SH-SY5Y (cell line): ENCODE measurements around the gene LDB2.
A peak's percentile ranks its signal among the peaks of the same experiment; 100 is the strongest.

Source experiments
- GATA2 ChIP-seq: IDR thresholded peaks from 2 replicates; pipeline ENCODE4 v1.6.1; 2011; ENCODE audit warnings: mild to moderate bottlenecking, low read depth, low read length
- GATA3 ChIP-seq: IDR thresholded peaks from 2 replicates; pipeline ENCODE4 v1.6.1; 2011; ENCODE audit warnings: low read depth, mild to moderate bottlenecking, low read length, moderate library complexity

The LDB2 gene

GRCh38 chr4:16779028-16779675, 119.3 kb downstream of the LDB2 start:
- TF ChIP-seq GATA3 (no peak), GATA2 (no peak)

GRCh38 chr4:16777726-16778125, 120.7 kb downstream of the LDB2 start:
- TF ChIP-seq GATA2 (no peak), GATA3 (no peak)

- no peak for TF ChIP-seq GATA3
These were observed 122.9 kb downstream of the LDB2 start for GRCh38 chr4:16775411-16776154.

- TF ChIP-seq GATA2 (no peak), GATA3 (no peak)
These were observed 126.0 kb downstream of the LDB2 start for GRCh38 chr4:16772366-16772850.

GRCh38 chr4:16770710-16771285, 127.6 kb downstream of the LDB2 start:
- TF ChIP-seq GATA2 (no peak), GATA3 (no peak)

- TF ChIP-seq GATA2 (no peak), GATA3 (no peak)
These were observed 130.6 kb downstream of the LDB2 start for GRCh38 chr4:16767861-16768260.

- TF ChIP-seq GATA3 = no peak
- TF ChIP-seq GATA2 = no peak
These were observed 131.2 kb downstream of the LDB2 start for GRCh38 chr4:16767251-16767650.

GRCh38 chr4:16765546-16765945, 132.9 kb downstream of the LDB2 start:
- TF ChIP-seq GATA2 (no peak), GATA3 (no peak)

GRCh38 chr4:16764622-16765021, 133.8 kb downstream of the LDB2 start:
- TF ChIP-seq GATA2 (no peak), GATA3 (no peak)

- TF ChIP-seq GATA3 (no peak), GATA2 (no peak)
These were observed 137.7 kb downstream of the LDB2 start for GRCh38 chr4:16760617-16761363.

- no peak for TF ChIP-seq GATA2
- no peak for TF ChIP-seq GATA3
These were observed 138.4 kb downstream of the LDB2 start for GRCh38 chr4:16759931-16760582.

- no peak for TF ChIP-seq GATA2
- no peak for TF ChIP-seq GATA3
These were observed 139.6 kb downstream of the LDB2 start for GRCh38 chr4:16758816-16759215.

- TF ChIP-seq GATA2 = peak; percentile 52
- TF ChIP-seq GATA3 = no peak
These were observed 140.2 kb downstream of the LDB2 start for GRCh38 chr4:16758255-16758654.

- no peak for TF ChIP-seq GATA3
- peak; percentile 62 for TF ChIP-seq GATA2
These were observed 141.3 kb downstream of the LDB2 start for GRCh38 chr4:16757080-16757521.

GRCh38 chr4:16754104-16754503, 144.3 kb downstream of the LDB2 start:
- TF ChIP-seq GATA2 = no peak
- no peak for TF ChIP-seq GATA3
